Thoracic aorta (tissue), 2 donors: ENCODE results near the gene DDI1. TPM values are rescaled to one million over a fixed set of nuclear protein-coding genes. Genes with fewer than 3 reads are reported as not detected.

Experiments used
- ATAC-seq: fragments of 150-250 bp; one replicate; pipeline ENCODE4 v1.8.0; 2017; ENCODE audit warnings: low read depth; ENCODE audit not compliant: insufficient number of reproducible peaks, low FRiP score
- DNase-seq: peaks from one replicate; pipeline ENCODE4 v3.0.0-alpha.2; 2020; ENCODE audit warnings: low spot score
- H3K27ac ChIP-seq, 2 donors: fragments of 200-600 bp; sonication (generic); 1 replicate in 1 of 2; 2 replicates in 1 of 2; pipeline ENCODE4 v1.5.1; 2016; ENCODE audit warnings: mild to moderate bottlenecking in 2 of 2, moderate library complexity in 2 of 2
- H3K27me3 ChIP-seq: fragments of 200-600 bp; sonication (generic); replicated peaks from 2 replicates; pipeline ENCODE4 v1.6.0; 2016; ENCODE audit warnings: mild to moderate bottlenecking; ENCODE audit not compliant: insufficient read depth
- H3K36me3 ChIP-seq: fragments of 200-600 bp; sonication (generic); one replicate; pipeline ENCODE4 v1.5.1; 2016
- H3K4me1 ChIP-seq, 2 donors: fragments of 200-600 bp; sonication (generic); 1 replicate in 1 of 2; 2 replicates in 1 of 2; pipeline versions ENCODE4 v1.5.1 to v1.6.0; 2016; ENCODE audit warnings: low read depth in 2 of 2, mild to moderate bottlenecking in 1 of 2; ENCODE audit not compliant: control insufficient read depth in 1 of 2
- H3K4me3 ChIP-seq: fragments of 200-600 bp; sonication (generic); 2 replicates; pipeline ENCODE4 v1.5.1; 2016; ENCODE audit warnings: mild to moderate bottlenecking
- H3K9me3 ChIP-seq: fragments of 200-600 bp; sonication (generic); 2 replicates; pipeline ENCODE4 v1.5.1; 2016
- CTCF ChIP-seq: fragments of 200-600 bp; sonication (generic); IDR thresholded peaks from one replicate; pipeline ENCODE4 v1.5.1; 2019; ENCODE audit warnings: antibody characterized with exemption
- total RNA-seq, 2 donors: library from RNA; depleted of rRNA; stranded (reverse); fragments of >200 nt; gene quantifications; one replicate each; pipeline versions ENCODE4 v1.1.0 to v1.2.3, GENCODE V29; 2016

The DDI1 gene
- total RNA-seq, 2 donors from 2014 or later: not detected

- ATAC-seq: no peak
Measured at GRCh38 chr11:104049116-104049515, 12.7 kb downstream of the DDI1 start.

GRCh38 chr11:104051778-104052177, 15.3 kb downstream of the DDI1 start:
- H3K36me3 ChIP-seq: no peaks in the 10 kb centered on the region
- no peaks in the 10 kb centered on the region for H3K9me3 ChIP-seq
- no peak overlapping the region for H3K27ac ChIP-seq
- TF ChIP-seq CTCF: no peak
- no peaks in the 10 kb centered on the region for H3K27me3 ChIP-seq
- peaks cover 0 to 6% of the 10 kb centered on the region in 2 donors for H3K4me1 ChIP-seq
- DNase-seq (no peak), ATAC-seq (no peak)
- no peak overlapping the region for H3K4me3 ChIP-seq

More at GRCh38 chr11:104049116-104049515, 12.7 kb downstream of the DDI1 start:
- Histone ChIP-seq H3K9me3 (no peaks in the 10 kb centered on the region), H3K27me3 (no peaks in the 10 kb centered on the region), H3K27ac (no peak overlapping the region), H3K4me1 (peaks cover 0 to 6% of the 10 kb centered on the region in 2 donors), H3K36me3 (no peaks in the 10 kb centered on the region), H3K4me3 (no peak overlapping the region)
- no peak for TF ChIP-seq CTCF
- DNase-seq: no peak

- peaks cover 0 to 6% of the 10 kb centered on the region in 2 donors for H3K4me1 ChIP-seq
- H3K27ac ChIP-seq: no peak overlapping the region
- no peaks in the 10 kb centered on the region for H3K27me3 ChIP-seq
- DNase-seq: no peak
- H3K9me3 ChIP-seq: no peaks in the 10 kb centered on the region
- TF ChIP-seq CTCF: no peak
- ATAC-seq: no peak
- no peak overlapping the region for H3K4me3 ChIP-seq
- H3K36me3 ChIP-seq: no peaks in the 10 kb centered on the region
Measured at GRCh38 chr11:104053743-104054478, 17.5 kb downstream of the DDI1 start.

- DNase-seq (no peak), ATAC-seq (no peak)
- Histone ChIP-seq H3K27me3 (no peaks in the 10 kb centered on the region), H3K36me3 (no peaks in the 10 kb centered on the region), H3K4me1 (peaks cover 0 to 6% of the 10 kb centered on the region in 2 donors), H3K4me3 (no peak overlapping the region), H3K27ac (no peak overlapping the region), H3K9me3 (no peaks in the 10 kb centered on the region)
- no peak for TF ChIP-seq CTCF
Measured at GRCh38 chr11:104054911-104055529, 18.6 kb downstream of the DDI1 start.

- no peaks in the 10 kb centered on the region for H3K9me3 ChIP-seq
- peaks cover 0 to 6% of the 10 kb centered on the region in 2 donors for H3K4me1 ChIP-seq
- H3K27ac ChIP-seq: no peak overlapping the region
- no peaks in the 10 kb centered on the region for H3K36me3 ChIP-seq
- H3K27me3 ChIP-seq: no peaks in the 10 kb centered on the region
- DNase-seq: no peak
- no peak for ATAC-seq
- no peak overlapping the region for H3K4me3 ChIP-seq
- TF ChIP-seq CTCF: no peak
Measured at GRCh38 chr11:104055596-104055995, 19.2 kb downstream of the DDI1 start.
